Kidney (tissue), 14 donors: ENCODE data around the gene FAM107B. TPM values are rescaled to one million over a fixed set of nuclear protein-coding genes. Genes with fewer than 3 reads are reported as not detected.

Experiments
- DNase-seq, 5 donors: peaks; one replicate each; pipeline ENCODE4 v3.0.0-alpha.2; 2013 to 2020
- FAIRE-seq: peaks from 2 replicates; lab custom pipeline; 2012; peaks lifted over from hg19 to GRCh38; lab: Jason Lieb, UNC
- H3K27ac ChIP-seq, 2 donors: one replicate each; pipeline ENCODE4 v1.7.0; 2013; ENCODE audit warnings: low read depth in 2 of 2, low read length in 2 of 2, inconsistent platforms in 1 of 2
- H3K27me3 ChIP-seq: one replicate; pipeline ENCODE4 v1.7.1; 2013; ENCODE audit warnings: low read length, inconsistent platforms; ENCODE audit not compliant: control insufficient read depth, insufficient read depth
- H3K36me3 ChIP-seq, 3 donors: one replicate each; pipeline versions ENCODE4 v1.7.0 to v1.7.1; 2013; ENCODE audit warnings: low read length in 3 of 3, control low read depth in 1 of 3, inconsistent platforms in 1 of 3; ENCODE audit not compliant: insufficient read depth in 3 of 3, control insufficient read depth in 2 of 3
- H3K4me1 ChIP-seq, 3 donors: one replicate each; pipeline versions ENCODE4 v1.7.0 to v1.7.1; 2013; ENCODE audit warnings: low read length in 3 of 3, inconsistent platforms in 1 of 3, low read depth in 1 of 3; ENCODE audit not compliant: control insufficient read depth in 2 of 3, insufficient read depth in 2 of 3
- H3K4me3 ChIP-seq, 3 donors: one replicate each; pipeline versions ENCODE4 v1.7.0 to v1.8.1; 2013; ENCODE audit warnings: low read length in 3 of 3, control low read depth in 1 of 3, inconsistent platforms in 1 of 3
- H3K9ac ChIP-seq, 3 donors: one replicate each; pipeline versions ENCODE4 v1.7.0 to v1.7.1; 2013; ENCODE audit warnings: low read length in 3 of 3, control low read depth in 1 of 3, inconsistent platforms in 1 of 3
- H3K9me3 ChIP-seq, 3 donors: one replicate each; pipeline versions ENCODE4 v1.7.0 to v1.7.1; 2013; ENCODE audit warnings: low read length in 3 of 3, control low read depth in 1 of 3, inconsistent platforms in 1 of 3; ENCODE audit not compliant: control insufficient read depth in 2 of 3, insufficient read depth in 1 of 3
- CTCF ChIP-seq: IDR thresholded peaks from 3 replicates; pipeline ENCODE4 v1.5.1; 2012; ENCODE audit warnings: mild to moderate bottlenecking, moderate library complexity, borderline replicate concordance; ENCODE audit not compliant: insufficient read depth; ENCODE audit errors: extremely low read depth
- intact Hi-C: fragments of 100-400 bp; cut with DNase I; formaldehyde crosslinking; loops from one replicate; pipeline ENCODE4 v1.11.1; 2022
- polyA plus RNA-seq: library from polyadenylated mRNA; stranded (reverse); fragments of 350-450 nt; fragmentation: Illumina TruSeq; extraction: RNeasy Lipid Tissue Mini Kit (QIAGEN cat#74804); gene quantifications from one replicate; pipeline ENCODE4 v1.2.3, GENCODE V29; 2014; ENCODE audit warnings: low read depth, low replicate concordance; ENCODE audit not compliant: insufficient read depth
- total RNA-seq: library from RNA; stranded (reverse); fragmentation: NEBNext Ultra II Directional; extraction: Animal tissue kit (Norgen Biotek cat#: 25700); gene quantifications from one replicate; pipeline ENCODE4 v1.2.1, GENCODE V29; 2021
- donor health status: control.
- donor health status: control.
- donor health status: control.
- donor health status: control.
- donor health status: control.
- donor health status: DM: yes; HTN: yes; CAD: no.
- donor health status: Normal renal cell carcinoma (clear cell type).

Gene FAM107B
- total and polyA plus RNA-seq, 2 donors from 2014 or later, result 105 to 122 TPM

GRCh38 chr10:14560791-14561765, 213.6 kb downstream of the FAM107B start:
- intact Hi-C loops, result no loop called here
- Histone ChIP-seq H3K4me3 (no peak overlapping the region), H3K27ac (no peak overlapping the region), H3K27me3 (no peaks in the 10 kb centered on the region), H3K9ac (no peak overlapping the region), H3K4me1 (peaks cover 0 to 31% (median 16%) of the 10 kb centered on the region in 3 donors), H3K9me3 (no peaks in the 10 kb centered on the region), H3K36me3 (peaks cover 0 to 2% (median under 1%) of the 10 kb centered on the region in 3 donors)
- DNase-seq (no peak), FAIRE-seq (no peak)
- no peak for TF ChIP-seq CTCF

- Histone ChIP-seq H3K4me3 (no peak overlapping the region), H3K9ac (no peak overlapping the region), H3K9me3 (no peaks in the 10 kb centered on the region), H3K36me3 (peaks cover 0 to 2% (median 0%) of the 10 kb centered on the region in 3 donors), H3K27ac (no peak overlapping the region), H3K27me3 (no peaks in the 10 kb centered on the region), H3K4me1 (peaks cover 0 to 34% (median 22%) of the 10 kb centered on the region in 3 donors)
- FAIRE-seq (no peak), DNase-seq (no peak)
- intact Hi-C loops, result no loop called here
- no peak for TF ChIP-seq CTCF
Observed at GRCh38 chr10:14560274-14560673, 214.4 kb downstream of the FAM107B start.

- Histone ChIP-seq H3K9ac (no peak overlapping the region), H3K27me3 (no peaks in the 10 kb centered on the region), H3K9me3 (no peaks in the 10 kb centered on the region), H3K4me1 (peaks cover 4 to 41% (median 32%) of the 10 kb centered on the region in 3 donors), H3K4me3 (no peak overlapping the region), H3K36me3 (peaks cover 0 to 3% (median 0%) of the 10 kb centered on the region in 3 donors), H3K27ac (no peak overlapping the region)
- DNase-seq (no peak), FAIRE-seq (no peak)
- intact Hi-C loops, result no loop called here
- no peak for TF ChIP-seq CTCF
Observed at GRCh38 chr10:14558025-14558424, 216.7 kb downstream of the FAM107B start.
